Measurements from ENCODE around the gene C17orf113. TPM values are rescaled to one million over a fixed set of nuclear protein-coding genes. Genes with fewer than 3 reads are reported as not detected.

The C17orf113 gene
- total and polyA plus RNA-seq, 2 of the 13 experiments (the other 11 are each of a cell fraction or from before 2014, with no cell fraction given): 0.87 to 1.1 TPM

DNA sequence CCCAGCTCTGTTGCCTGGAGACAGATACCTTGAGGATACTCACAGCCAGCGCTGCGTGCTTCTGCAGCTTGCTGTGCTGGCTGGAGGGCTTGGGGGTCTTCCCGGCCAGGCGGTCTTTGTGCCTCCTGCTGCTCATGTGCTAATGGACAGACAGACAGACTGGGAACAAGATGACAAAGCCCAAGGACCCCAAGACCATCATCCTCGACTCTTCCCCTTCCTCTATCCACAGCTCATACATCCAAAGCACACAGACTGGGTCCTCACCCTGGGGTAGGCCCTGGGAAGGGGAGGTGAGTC lies 22.9 kb downstream of the C17orf113 start:
- intact Hi-C loops (cut with micrococcal nuclease; ENCODE audit: unreplicated experiment) (no loop called here), in situ Hi-C loops (cut with HindIII; ENCODE audit: extremely low pct_ligation_motif_present, low pct_unique_long_range_greater_than_20kb) (loop anchor here (5.0 kb wide), 1 partner anchor 85 kb away; the partner anchor contains the start of gene DHX58)
- H3K27ac ChIP-seq (ENCODE audit: extremely low read length, insufficient read depth, low read length): no peak overlapping the region
- H3K36me3 ChIP-seq (replicated peaks in 1 of 2; ENCODE audit: control insufficient read depth in 1 of 2, insufficient read depth in 2 of 2, low read length in 2 of 2): peaks cover 8 to 17% of the 10 kb centered on the region in 2 experiments
- peak overlapping the region in 1 of 3 experiments; percentile 63; a peak in 1 of 6 replicates for H3K4me3 ChIP-seq (replicated peaks in 1 of 3; ENCODE audit: insufficient read depth in 1 of 3, low read depth in 2 of 3, low read length in 3 of 3)
- TF ChIP-seq HDAC6 (IDR thresholded peaks at IDR 0.05; ENCODE audit: low read depth, low read length) (no peak), PCBP1 (IDR thresholded peaks at IDR 0.05; ENCODE audit: borderline replicate concordance, low read depth, low read length) (0 out of 2 replicates have a peak, but pooled peaks have one; percentile 48)
- H3K79me2 ChIP-seq (ENCODE audit: insufficient read depth, low read length): no peaks in the 10 kb centered on the region
- no peak overlapping the region for H2AFZ ChIP-seq (ENCODE audit: low read length)
- no peak for DNase-seq (ENCODE audit: low spot score)
- no peak for FAIRE-seq
- no peaks in the 10 kb centered on the region for H3K9me3 ChIP-seq (ENCODE audit: low read length)
- ChIA-PET POLR2A (interaction anchor here (2.5 to 5.1 kb wide), 3 partner anchors 11 to 68 kb away, joined by 15 to 37 read pairs (median 35); partner anchors contain the start of genes CNP and DNAJC7), CTCF (ENCODE audit: low intra/inter-chr PET ratio, low total read pairs) (interaction anchor here (1.6 to 2.5 kb wide), 2 partner anchors 64 to 89 kb away, joined by 6 to 26 read pairs; no protein-coding TSS in a partner anchor)
- H3K4me1 ChIP-seq (ENCODE audit: insufficient read depth, low read length): peaks cover 61% of the 10 kb centered on the region
- no peaks in the 10 kb centered on the region for H3K27me3 ChIP-seq (ENCODE audit: control insufficient read depth in 1 of 2, insufficient read depth in 2 of 2, low read length in 2 of 2)
- no peak; the same call in 2 of the 3 replicates for ATAC-seq
- BruUV-seq (replicated peaks): no TSS peak
- no peak overlapping the region for H3K9ac ChIP-seq (ENCODE audit: insufficient read depth, low read depth, low read length)
- H3K4me2 ChIP-seq (ENCODE audit: low read depth, low read length): peak overlapping the region; percentile 91
- WGBS (ENCODE audit: low lambda C conversion rate): 91% methylated on average over 5 of the region's 5 CpGs
- H4K20me1 ChIP-seq (ENCODE audit: insufficient read depth, low read length): no peaks in the 10 kb centered on the region

DNA sequence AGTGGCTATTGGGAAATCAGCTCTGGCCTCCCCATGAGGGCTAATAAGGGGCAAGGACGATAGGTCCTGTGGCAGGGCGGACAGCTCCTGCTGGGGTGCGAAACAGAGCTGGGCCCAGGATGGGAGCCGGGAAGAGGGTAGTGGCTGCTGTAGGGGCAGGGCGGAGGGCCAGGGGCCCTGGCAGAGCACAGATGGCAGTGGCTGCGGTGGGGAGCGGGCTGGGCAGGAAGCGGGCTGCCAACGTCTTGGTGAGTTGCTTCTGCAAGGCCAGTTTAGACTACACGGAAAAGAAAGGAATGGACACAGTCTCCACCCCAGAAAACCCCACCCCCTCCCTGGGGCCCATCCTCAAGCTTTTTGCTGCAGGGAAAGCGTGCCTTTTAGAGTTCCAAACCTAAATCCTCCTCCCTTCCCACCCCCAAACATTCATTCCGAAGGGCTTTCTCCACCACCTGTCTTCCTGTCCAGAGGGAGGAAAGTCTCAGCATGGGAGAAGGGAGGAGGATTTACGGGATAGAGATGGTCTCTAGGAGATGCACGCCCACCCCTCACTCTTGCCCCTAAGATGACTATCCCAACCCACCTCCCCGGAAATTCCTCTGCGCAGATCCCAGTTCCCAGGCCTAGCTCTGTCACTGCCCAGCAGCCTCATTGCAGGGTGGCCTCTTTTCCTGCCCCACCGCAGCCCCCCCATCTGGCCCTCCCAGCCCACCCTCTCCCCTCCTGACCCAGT lies 23.4 kb downstream of the C17orf113 start:
- H4K20me1 ChIP-seq (ENCODE audit: insufficient read depth, low read length): no peaks in the 10 kb centered on the region
- no TSS peak for BruUV-seq (replicated peaks)
- no peak overlapping the region for H3K9ac ChIP-seq (ENCODE audit: insufficient read depth, low read depth, low read length)
- H3K27ac ChIP-seq (ENCODE audit: extremely low read length, insufficient read depth, low read length): no peak overlapping the region
- DNase-seq (ENCODE audit: low spot score): no peak
- H3K27me3 ChIP-seq (ENCODE audit: control insufficient read depth in 1 of 2, insufficient read depth in 2 of 2, low read length in 2 of 2): no peaks in the 10 kb centered on the region
- no peak overlapping the region for H2AFZ ChIP-seq (ENCODE audit: low read length)
- intact Hi-C loops (cut with micrococcal nuclease; ENCODE audit: unreplicated experiment) (no loop called here), in situ Hi-C loops (cut with HindIII; ENCODE audit: extremely low pct_ligation_motif_present, low pct_unique_long_range_greater_than_20kb) (loop anchor here (5.0 kb wide), 1 partner anchor 85 kb away; the partner anchor contains the start of gene DHX58)
- H3K4me3 ChIP-seq (replicated peaks in 1 of 3; ENCODE audit: insufficient read depth in 1 of 3, low read depth in 2 of 3, low read length in 3 of 3): no peak overlapping the region
- H3K9me3 ChIP-seq (ENCODE audit: low read length): no peaks in the 10 kb centered on the region
- POLR2A ChIA-PET: interaction anchor here (1.1 to 5.1 kb wide), 8 partner anchors 10 to 339 kb away, joined by 3 to 37 read pairs (median 4); partner anchors contain the start of genes CNP, DHX58 and DNAJC7
- H3K79me2 ChIP-seq (ENCODE audit: insufficient read depth, low read length): no peaks in the 10 kb centered on the region
- H3K4me2 ChIP-seq (ENCODE audit: low read depth, low read length): no peak overlapping the region
- peaks cover 59% of the 10 kb centered on the region for H3K4me1 ChIP-seq (ENCODE audit: insufficient read depth, low read length)
- 93% methylated on average over 16 of the region's 17 CpGs for WGBS (ENCODE audit: low lambda C conversion rate)
- H3K36me3 ChIP-seq (replicated peaks in 1 of 2; ENCODE audit: control insufficient read depth in 1 of 2, insufficient read depth in 2 of 2, low read length in 2 of 2): peaks cover 9 to 22% of the 10 kb centered on the region in 2 experiments
- ATAC-seq: no peak
- CTCF ChIA-PET (ENCODE audit: low intra/inter-chr PET ratio, low total read pairs): interaction anchor here (1.2 to 2.5 kb wide), 2 partner anchors 23 to 64 kb away, joined by 5 to 26 read pairs; partner anchors contain the start of gene C17orf113
- FAIRE-seq: no peak
- TF ChIP-seq ZNF317 (CRISPR knock-in tag; IDR thresholded peaks at IDR 0.05): no peak
- TF ChIP-seq AGO2 (optimal IDR thresholded peaks at IDR 0.05; ENCODE audit: low read depth, low read length): peak; percentile 71
- TF ChIP-seq NR3C1 (CRISPR knock-in tag; IDR thresholded peaks at IDR 0.05): no peak
- TF ChIP-seq, protein P1, sequence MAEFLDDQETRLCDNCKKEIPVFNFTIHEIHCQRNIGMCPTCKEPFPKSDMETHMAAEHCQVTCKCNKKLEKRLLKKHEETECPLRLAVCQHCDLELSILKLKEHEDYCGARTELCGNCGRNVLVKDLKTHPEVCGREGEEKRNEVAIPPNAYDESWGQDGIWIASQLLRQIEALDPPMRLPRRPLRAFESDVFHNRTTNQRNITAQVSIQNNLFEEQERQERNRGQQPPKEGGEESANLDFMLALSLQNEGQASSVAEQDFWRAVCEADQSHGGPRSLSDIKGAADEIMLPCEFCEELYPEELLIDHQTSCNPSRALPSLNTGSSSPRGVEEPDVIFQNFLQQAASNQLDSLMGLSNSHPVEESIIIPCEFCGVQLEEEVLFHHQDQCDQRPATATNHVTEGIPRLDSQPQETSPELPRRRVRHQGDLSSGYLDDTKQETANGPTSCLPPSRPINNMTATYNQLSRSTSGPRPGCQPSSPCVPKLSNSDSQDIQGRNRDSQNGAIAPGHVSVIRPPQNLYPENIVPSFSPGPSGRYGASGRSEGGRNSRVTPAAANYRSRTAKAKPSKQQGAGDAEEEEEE (CRISPR knock-in tag; IDR thresholded peaks at IDR 0.05; ENCODE audit: borderline replicate concordance): no peak
- no peak for TF ChIP-seq KLF13 (CRISPR knock-in tag; IDR thresholded peaks at IDR 0.05)
- no peak for TF ChIP-seq MBNL3 (CRISPR knock-in tag; conservative IDR thresholded peaks at IDR 0.05)
- no peak for TF ChIP-seq ZNF496 (CRISPR knock-in tag; IDR thresholded peaks at IDR 0.05; ENCODE audit: insufficient replicate concordance)
- TF ChIP-seq TEAD2 (CRISPR knock-in tag; IDR thresholded peaks at IDR 0.05): no peak
- TF ChIP-seq AGO1 (IDR thresholded peaks at IDR 0.05; ENCODE audit: low read depth, low read length, poor library complexity, severe bottlenecking): peak; percentile 41
- TF ChIP-seq ZBTB7A (CRISPR knock-in tag; IDR thresholded peaks at IDR 0.05): no peak

All from HepG2 (cell line).